Endothelial cell of umbilical vein (primary cell): ENCODE measurements around the gene CPED1.

Source experiments
- EZH2 ChIP-seq: IDR thresholded peaks from 2 replicates; pipeline ENCODE4 v1.6.1; 2012; ENCODE audit warnings: borderline replicate concordance, low read depth, mild to moderate bottlenecking, moderate library complexity, low read length, inconsistent platforms; ENCODE audit not compliant: severe bottlenecking
- POLR2A ChIP-seq: IDR thresholded peaks from 2 replicates; pipeline ENCODE4 v1.6.1; 2012; ENCODE audit warnings: low read depth, mild to moderate bottlenecking, control low read depth, low read length
- TF ChIP-seq, protein P1 (sequence below), 2 donors: IDR thresholded peaks; 1 replicate in 1 of 2; 2 replicates in 1 of 2; pipeline ENCODE4 v1.5.1; 2011; ENCODE audit warnings: low read length in 2 of 2, mild to moderate bottlenecking in 2 of 2, moderate library complexity in 2 of 2, control low read depth in 1 of 2, inconsistent platforms in 1 of 2, low read depth in 1 of 2; ENCODE audit not compliant: insufficient read depth in 1 of 2; ENCODE audit errors: extremely low read depth in 1 of 2

DNA sequence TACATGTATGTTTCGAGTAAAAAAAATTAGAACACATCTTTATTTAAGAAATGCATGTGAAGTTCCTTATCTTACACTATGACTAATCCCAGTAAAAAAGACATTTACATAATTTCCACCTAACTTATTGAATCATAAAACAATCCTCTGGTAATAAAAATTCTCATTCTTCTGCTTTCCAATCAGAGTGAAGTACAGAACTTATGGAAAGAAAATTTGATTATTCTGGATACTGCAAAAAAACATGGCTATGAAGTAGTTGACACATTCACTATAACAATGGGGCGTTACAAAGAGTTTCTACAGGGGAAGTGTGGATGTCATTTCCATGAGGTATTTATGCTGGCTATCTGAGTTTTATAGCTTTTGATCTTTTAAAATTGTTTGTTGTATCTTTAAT, 282.6 kb downstream of the CPED1 start:
- TF ChIP-seq, protein P1, sequence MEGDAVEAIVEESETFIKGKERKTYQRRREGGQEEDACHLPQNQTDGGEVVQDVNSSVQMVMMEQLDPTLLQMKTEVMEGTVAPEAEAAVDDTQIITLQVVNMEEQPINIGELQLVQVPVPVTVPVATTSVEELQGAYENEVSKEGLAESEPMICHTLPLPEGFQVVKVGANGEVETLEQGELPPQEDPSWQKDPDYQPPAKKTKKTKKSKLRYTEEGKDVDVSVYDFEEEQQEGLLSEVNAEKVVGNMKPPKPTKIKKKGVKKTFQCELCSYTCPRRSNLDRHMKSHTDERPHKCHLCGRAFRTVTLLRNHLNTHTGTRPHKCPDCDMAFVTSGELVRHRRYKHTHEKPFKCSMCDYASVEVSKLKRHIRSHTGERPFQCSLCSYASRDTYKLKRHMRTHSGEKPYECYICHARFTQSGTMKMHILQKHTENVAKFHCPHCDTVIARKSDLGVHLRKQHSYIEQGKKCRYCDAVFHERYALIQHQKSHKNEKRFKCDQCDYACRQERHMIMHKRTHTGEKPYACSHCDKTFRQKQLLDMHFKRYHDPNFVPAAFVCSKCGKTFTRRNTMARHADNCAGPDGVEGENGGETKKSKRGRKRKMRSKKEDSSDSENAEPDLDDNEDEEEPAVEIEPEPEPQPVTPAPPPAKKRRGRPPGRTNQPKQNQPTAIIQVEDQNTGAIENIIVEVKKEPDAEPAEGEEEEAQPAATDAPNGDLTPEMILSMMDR (IDR thresholded peaks at IDR 0.05; ENCODE audit: extremely low read depth in 1 of 2, insufficient read depth in 1 of 2, low read depth in 1 of 2, low read length in 2 of 2) = no peak
- TF ChIP-seq EZH2 = no peak
- TF ChIP-seq POLR2A = no peak
